IMR-90 (cell line): ENCODE measurements around the gene BICD1. TPM values are rescaled to one million over a fixed set of nuclear protein-coding genes. Genes with fewer than 3 reads are reported as not detected.

Source experiments
- ATAC-seq: fragments of 200-7000 bp; cut with Tn5 transposase; 2 replicates; pipeline ENCODE4 v1.9.1; 2020; ENCODE audit warnings: low read depth, mild to moderate bottlenecking, moderate library complexity
- BruUV-seq: library from RNA; stranded (reverse); fragments of 400-500 nt; replicated peaks from 2 replicates; lab custom pipeline; 2021; lab: Mats Ljungman, UMichigan
- CTCF ChIA-PET: fragments of 300-600 bp; formaldehyde crosslinking; extraction: SDS; loops from one replicate; lab custom pipeline; 2021; ENCODE audit warnings: antibody characterized with exemption; lab: Yijun Ruan, JAX
- POLR2A ChIA-PET: fragments of 300-600 bp; sonication (Branson Sonifier 250); formaldehyde crosslinking; loops from one replicate; lab custom pipeline; 2022; ENCODE audit warnings: antibody characterized with exemption; ENCODE audit not compliant: unreplicated experiment; lab: Charles Lee
- DNase-seq: peaks from one replicate; pipeline ENCODE4 v3.0.0; 2013
- H2AFZ ChIP-seq: replicated peaks from 2 replicates; pipeline ENCODE3; 2013; ENCODE audit warnings: low read length, mild to moderate bottlenecking; ENCODE audit not compliant: poor library complexity
- H2AK5ac ChIP-seq: 2 replicates; pipeline ENCODE4 v1.6.1; 2013; ENCODE audit warnings: low read depth, low read length, inconsistent platforms
- H2AK9ac ChIP-seq: replicated peaks from 2 replicates; pipeline ENCODE3; 2013; ENCODE audit warnings: mild to moderate bottlenecking, low read depth, low read length, moderate library complexity; ENCODE audit not compliant: poor library complexity
- H2BK120ac ChIP-seq: 2 replicates; pipeline ENCODE4 v1.6.1; 2013; ENCODE audit warnings: low read depth, low read length, inconsistent platforms
- H2BK15ac ChIP-seq: 3 replicates; pipeline ENCODE4 v1.6.1; 2013; ENCODE audit warnings: low read depth, low read length, inconsistent platforms
- H2BK20ac ChIP-seq: 2 replicates; pipeline ENCODE4 v1.6.1; 2013; ENCODE audit warnings: low read depth, mild to moderate bottlenecking, inconsistent platforms, low read length, moderate library complexity
- H2BK5ac ChIP-seq: 2 replicates; pipeline ENCODE4 v1.6.1; 2013; ENCODE audit warnings: mild to moderate bottlenecking, low read depth, low read length, inconsistent platforms; ENCODE audit not compliant: poor library complexity, severe bottlenecking
- H3K14ac ChIP-seq: replicated peaks from 2 replicates; pipeline ENCODE4 v1.6.1; 2013; ENCODE audit warnings: low read depth, low read length, inconsistent platforms
- H3K18ac ChIP-seq: 2 replicates; pipeline ENCODE4 v1.6.1; 2013; ENCODE audit warnings: low read depth, low read length, control low read depth
- H3K23ac ChIP-seq: 2 replicates; pipeline ENCODE4 v1.6.1; 2013; ENCODE audit warnings: low read depth, low read length, inconsistent platforms
- H3K27ac ChIP-seq: 2 replicates; pipeline ENCODE4 v1.5.1; 2013; ENCODE audit warnings: mild to moderate bottlenecking, control low read depth, low read length; ENCODE audit not compliant: insufficient read depth
- H3K27me3 ChIP-seq: 2 replicates; pipeline ENCODE4 v1.6.1; 2013; ENCODE audit warnings: low read length; ENCODE audit not compliant: control insufficient read depth, insufficient read depth
- H3K36me3 ChIP-seq: 2 replicates; pipeline ENCODE4 v1.6.1; 2013; ENCODE audit warnings: low read length, mixed read lengths; ENCODE audit not compliant: control insufficient read depth, insufficient read depth
- H3K4ac ChIP-seq: 2 replicates; pipeline ENCODE4 v1.6.1; 2013; ENCODE audit warnings: low read depth, low read length, inconsistent platforms
- H3K4me1 ChIP-seq: 2 replicates; pipeline ENCODE4 v1.6.1; 2013; ENCODE audit warnings: low read length, mixed read lengths; ENCODE audit not compliant: control insufficient read depth, insufficient read depth
- H3K4me2 ChIP-seq: 2 replicates; pipeline ENCODE4 v1.6.1; 2013; ENCODE audit warnings: low read depth, mild to moderate bottlenecking, control low read depth, low read length, moderate library complexity
- H3K4me3 ChIP-seq: 2 replicates; pipeline ENCODE4 v1.5.1; 2013; ENCODE audit warnings: low read depth, mild to moderate bottlenecking, control low read depth, low read length, moderate library complexity; ENCODE audit not compliant: insufficient read depth
- H3K56ac ChIP-seq: 2 replicates; pipeline ENCODE4 v1.6.1; 2013; ENCODE audit warnings: low read length, inconsistent platforms; ENCODE audit not compliant: insufficient read depth; ENCODE audit errors: extremely low read depth
- H3K79me1 ChIP-seq, 2 experiments: 2 replicates each; pipeline ENCODE4 v1.6.1; 2013; ENCODE audit warnings: low read length in 2 of 2, inconsistent platforms in 1 of 2, low read depth in 1 of 2
- H3K9ac ChIP-seq: 2 replicates; pipeline ENCODE4 v1.6.1; 2013; ENCODE audit warnings: low read depth, low read length, control low read depth
- H3K9me1 ChIP-seq: 2 replicates; pipeline ENCODE4 v1.6.1; 2013; ENCODE audit warnings: low read length, inconsistent platforms; ENCODE audit not compliant: insufficient read depth
- H3K9me3 ChIP-seq: 2 replicates; pipeline ENCODE4 v1.6.1; 2013; ENCODE audit warnings: low read length; ENCODE audit not compliant: control insufficient read depth, insufficient read depth
- H4K20me1 ChIP-seq: 2 replicates; pipeline ENCODE4 v1.6.1; 2013; ENCODE audit warnings: low read length, inconsistent platforms; ENCODE audit not compliant: insufficient read depth
- H4K5ac ChIP-seq: 2 replicates; pipeline ENCODE4 v1.6.1; 2013; ENCODE audit warnings: mild to moderate bottlenecking, low read depth, low read length, control low read depth
- H4K8ac ChIP-seq, 2 experiments: 2 replicates each; pipeline ENCODE4 v1.6.1; 2013; ENCODE audit warnings: low read depth in 2 of 2, low read length in 2 of 2, control low read depth in 1 of 2, inconsistent platforms in 1 of 2
- H4K91ac ChIP-seq: 2 replicates; pipeline ENCODE4 v1.6.1; 2013; ENCODE audit warnings: low read depth, low read length, inconsistent platforms; ENCODE audit not compliant: insufficient read depth
- BHLHE40 ChIP-seq: fragments of 150-350 bp; IDR thresholded peaks from 2 replicates; pipeline ENCODE4 v1.6.1; 2016; ENCODE audit warnings: mild to moderate bottlenecking, low read depth, low read length
- CEBPB ChIP-seq: IDR thresholded peaks from 2 replicates; pipeline ENCODE4 v1.6.1; 2012; ENCODE audit warnings: low read depth, low read length, improper control_type of control experiment
- CHD1 ChIP-seq: IDR thresholded peaks from 2 replicates; pipeline ENCODE4 v1.6.1; 2012; ENCODE audit warnings: low read depth, low read length, improper control_type of control experiment
- ELK1 ChIP-seq: fragments of 150-350 bp; IDR thresholded peaks from 2 replicates; pipeline ENCODE4 v1.6.1; 2016; ENCODE audit warnings: low read depth, mild to moderate bottlenecking, low read length, moderate library complexity, borderline replicate concordance
- FOS ChIP-seq: fragments of 150-350 bp; IDR thresholded peaks from 2 replicates; pipeline ENCODE4 v1.6.1; 2016; ENCODE audit warnings: low read depth, low read length
- MAFK ChIP-seq: IDR thresholded peaks from 2 replicates; pipeline ENCODE4 v1.6.1; 2012; ENCODE audit warnings: low read depth, low read length, improper control_type of control experiment
- MAZ ChIP-seq: IDR thresholded peaks from 2 replicates; pipeline ENCODE4 v1.6.1; 2012; ENCODE audit warnings: low read depth, mild to moderate bottlenecking, low read length, improper control_type of control experiment, moderate library complexity, borderline replicate concordance
- MXI1 ChIP-seq: IDR thresholded peaks from 2 replicates; pipeline ENCODE4 v1.6.1; 2012; ENCODE audit warnings: low read depth, mild to moderate bottlenecking, low read length, moderate library complexity, borderline replicate concordance
- NFE2L2 ChIP-seq: fragments of 150-350 bp; IDR thresholded peaks from 2 replicates; pipeline ENCODE4 v1.6.1; 2016; ENCODE audit warnings: low read depth, mild to moderate bottlenecking, low read length
- POLR2A ChIP-seq: IDR thresholded peaks from 2 replicates; pipeline ENCODE4 v1.6.1; 2012; ENCODE audit warnings: mild to moderate bottlenecking, low read depth, low read length
- RAD21 ChIP-seq: IDR thresholded peaks from 2 replicates; pipeline ENCODE4 v1.6.1; 2012; ENCODE audit warnings: low read length, improper control_type of control experiment
- RCOR1 ChIP-seq: IDR thresholded peaks from 2 replicates; pipeline ENCODE4 v1.6.1; 2012; ENCODE audit warnings: mild to moderate bottlenecking, low read length, improper control_type of control experiment; ENCODE audit not compliant: insufficient replicate concordance
- RFX5 ChIP-seq: IDR thresholded peaks from 2 replicates; pipeline ENCODE4 v1.8.0; 2012; ENCODE audit warnings: low read depth, mild to moderate bottlenecking, low read length, moderate library complexity
- SMC3 ChIP-seq: fragments of 150-350 bp; IDR thresholded peaks from 2 replicates; pipeline ENCODE4 v1.6.1; 2016; ENCODE audit warnings: low read depth, mild to moderate bottlenecking, antibody characterized with exemption, low read length, moderate library complexity
- WGBS, 2 experiments: methylation state at CpG; one replicate each; pipeline versions ENCODE4 v1.1.5 to v1.1.7; 2013; ENCODE audit warnings: missing lambda C conversion rate in 2 of 2; ENCODE audit not compliant: insufficient read length in 1 of 2; ENCODE audit errors: extremely low coverage in 2 of 2; 5-methylcytosine and 5-hydroxymethylcytosine counted together
- dilution Hi-C: fragments of 300-500 bp; cut with HindIII; formaldehyde crosslinking; loops from one replicate; pipeline ENCODE4 v1.14.3; 2018; ENCODE audit warnings: low sequenced_read_pairs; ENCODE audit not compliant: unreplicated experiment
- in situ Hi-C: fragments of 300-500 bp; cut with MboI; formaldehyde crosslinking; loops from 3 replicates; pipeline ENCODE4 v1.14.3; 2019; ENCODE audit warnings: low sequenced_read_pairs, inconsistent platforms, mixed read lengths
- intact Hi-C: fragments of 100-400 bp; cut with micrococcal nuclease; formaldehyde crosslinking; loops from 2 replicates; pipeline ENCODE4 v1.10.0; 2022
- polyA plus RNA-seq, 3 experiments: library from polyadenylated mRNA; depleted of rRNA; stranded (reverse); fragments of >200 nt; gene quantifications; 2 replicates each; pipeline ENCODE4 v1.2.3, GENCODE V29; 2012; ENCODE audit warnings: low replicate concordance in 1 of 3
- total RNA-seq: library from RNA; depleted of rRNA; stranded (reverse); fragments of >200 nt; gene quantifications from 2 replicates; pipeline ENCODE4 v1.2.3, GENCODE V29; 2012
- TF ChIP-seq, protein P1 (sequence below): fragments of 150-350 bp; IDR thresholded peaks from 2 replicates; pipeline ENCODE4 v1.6.1; 2017; ENCODE audit warnings: mild to moderate bottlenecking, antibody characterized with exemption, low read length, low read depth

Gene BICD1
- total and polyA plus RNA-seq, 2 of the 4 experiments (the other 2 are of a cell fraction): 17.2 to 21.8 TPM

GRCh38 chr12:32146074-32146873, 39.6 kb downstream of the BICD1 start:
- no TSS peak for BruUV-seq
- TF ChIP-seq RCOR1 (no peak), ELK1 (no peak), NFE2L2 (no peak), CHD1 (no peak), RAD21 (no peak), MAZ (no peak), POLR2A (no peak), RFX5 (no peak), MAFK (no peak), CEBPB (no peak), MXI1 (no peak), BHLHE40 (no peak), SMC3 (no peak), FOS (no peak)
- TF ChIP-seq, protein P1, sequence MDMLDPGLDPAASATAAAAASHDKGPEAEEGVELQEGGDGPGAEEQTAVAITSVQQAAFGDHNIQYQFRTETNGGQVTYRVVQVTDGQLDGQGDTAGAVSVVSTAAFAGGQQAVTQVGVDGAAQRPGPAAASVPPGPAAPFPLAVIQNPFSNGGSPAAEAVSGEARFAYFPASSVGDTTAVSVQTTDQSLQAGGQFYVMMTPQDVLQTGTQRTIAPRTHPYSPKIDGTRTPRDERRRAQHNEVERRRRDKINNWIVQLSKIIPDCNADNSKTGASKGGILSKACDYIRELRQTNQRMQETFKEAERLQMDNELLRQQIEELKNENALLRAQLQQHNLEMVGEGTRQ: no peak

More at GRCh38 chr12:32146074-32146873, 39.6 kb downstream of the BICD1 start:
- ATAC-seq (no peak), DNase-seq (no peak)
- no peaks in the 10 kb centered on the region for H3K4me1 ChIP-seq
- CTCF ChIA-PET: no interaction called here
- no peak overlapping the region for H2BK20ac ChIP-seq
- no peak overlapping the region for H3K23ac ChIP-seq
- intact Hi-C loops: no loop called here
- H3K9me3 ChIP-seq: 0 out of 2 replicates have a peak, but pooled peaks cover 2% of the 10 kb centered on the region
- no peak overlapping the region for H4K91ac ChIP-seq
- no peak overlapping the region for H2BK5ac ChIP-seq
- H2AK5ac ChIP-seq: no peak overlapping the region
- H3K79me1 ChIP-seq: peaks cover 25 to 45% of the 10 kb centered on the region in 2 experiments
- dilution Hi-C loops: no loop called here
- POLR2A ChIA-PET: interaction anchor here (0.6 kb wide), 1 partner anchor 34 kb away, joined by 10 read pairs; no protein-coding TSS in a partner anchor
- no peak overlapping the region for H3K4ac ChIP-seq
- no peak overlapping the region for H2BK15ac ChIP-seq
- H3K36me3 ChIP-seq: 0 out of 2 replicates have a peak, but pooled peaks cover 3% of the 10 kb centered on the region
- H3K9ac ChIP-seq: no peak overlapping the region
- H2AK9ac ChIP-seq: no peak overlapping the region
- in situ Hi-C loops: no loop called here
- no peak overlapping the region for H2BK120ac ChIP-seq
- H3K18ac ChIP-seq: no peak overlapping the region
- H3K9me1 ChIP-seq: peaks cover 3% of the 10 kb centered on the region; the same call in 1 of the 2 replicates
- H3K27ac ChIP-seq: no peak overlapping the region
- no CpG with 5 or more reads among the region's 5 CpGs for WGBS, 2 experiments
- no peak overlapping the region for H3K14ac ChIP-seq
- no peak overlapping the region for H2AFZ ChIP-seq
- H3K27me3 ChIP-seq: no peaks in the 10 kb centered on the region
- peaks cover 9% of the 10 kb centered on the region; the same call in 1 of the 2 replicates for H4K20me1 ChIP-seq
- H3K4me3 ChIP-seq: no peak overlapping the region
- H4K8ac ChIP-seq: no peak overlapping the region
- no peak overlapping the region for H3K56ac ChIP-seq
- H3K4me2 ChIP-seq: no peak overlapping the region
- H4K5ac ChIP-seq: no peak overlapping the region
